NT2/D1 (cell line): ENCODE data around the gene MFSD2A.

Experiments used
- SUZ12 ChIP-seq: IDR thresholded peaks from 2 replicates; pipeline ENCODE4 v1.6.1; 2011; ENCODE audit not compliant: insufficient read length, insufficient read depth; ENCODE audit errors: extremely low read depth
- YY1 ChIP-seq: IDR thresholded peaks from 2 replicates; pipeline ENCODE4 v1.6.1; 2011; ENCODE audit not compliant: insufficient read length, insufficient read depth
- ZNF274 ChIP-seq: IDR thresholded peaks from 2 replicates; pipeline ENCODE4 v1.6.1; 2011; ENCODE audit warnings: mild to moderate bottlenecking, low read depth, low read length

DNA sequence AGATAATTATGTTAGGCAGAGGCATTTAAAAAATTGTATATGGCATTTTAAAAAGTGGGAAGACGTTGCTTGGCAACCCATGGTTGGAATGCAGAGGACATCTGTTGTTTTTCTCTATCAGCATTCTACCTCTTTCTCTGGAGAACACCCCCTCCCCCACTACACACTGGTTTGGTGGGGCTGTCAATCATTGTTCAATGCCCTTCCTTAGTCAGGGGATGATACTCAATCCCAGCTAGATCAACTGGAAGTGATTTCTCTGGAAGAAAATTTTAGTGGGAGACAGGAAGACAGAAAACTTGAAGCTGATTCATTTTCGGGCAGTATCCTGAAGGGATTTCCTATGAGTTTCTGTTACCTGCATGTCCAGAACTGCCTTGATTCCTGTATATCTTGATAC, 49.9 kb downstream of the MFSD2A start:
- TF ChIP-seq SUZ12, result no peak
- TF ChIP-seq ZNF274, result no peak
- TF ChIP-seq YY1, result no peak
